SH-SY5Y (cell line): ENCODE results near the gene SPAST.

Experiments
- GATA2 ChIP-seq: IDR thresholded peaks from 2 replicates; pipeline ENCODE4 v1.6.1; 2011; ENCODE audit warnings: mild to moderate bottlenecking, low read depth, low read length
- GATA3 ChIP-seq: IDR thresholded peaks from 2 replicates; pipeline ENCODE4 v1.6.1; 2011; ENCODE audit warnings: low read depth, mild to moderate bottlenecking, low read length, moderate library complexity

DNA sequence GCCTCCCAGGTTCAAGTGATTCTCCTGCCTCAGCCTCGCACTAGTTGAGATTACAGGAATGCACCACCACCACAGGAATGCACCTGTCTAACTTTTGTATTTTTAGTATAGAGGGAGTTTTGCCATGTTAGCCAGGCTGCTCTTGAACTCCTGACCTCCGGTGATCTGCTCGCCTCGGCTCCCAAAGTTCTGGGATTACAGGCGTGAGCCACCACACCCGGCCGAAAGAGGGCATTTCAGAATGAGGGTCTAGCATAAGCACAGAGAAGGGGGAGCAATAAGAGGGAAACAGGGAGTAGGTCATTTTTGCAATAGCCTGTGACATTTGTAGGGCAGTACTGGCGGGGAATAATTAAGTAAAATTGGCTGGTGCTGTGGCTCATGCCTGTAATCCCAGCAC, 1.9 kb upstream of the SPAST start:
- TF ChIP-seq GATA3 (no peak), GATA2 (no peak)
